ELF-1 (cell line): ENCODE results near the gene AJAP1.
A peak's percentile ranks its signal among the peaks of the same experiment; 100 is the strongest.

ENCODE experiments used
- DNase-seq: peaks from one replicate; pipeline ENCODE4 v3.0.0-alpha.2; 2016; ENCODE audit warnings: low read depth, low spot score

Gene AJAP1

GRCh38 chr1:4631321-4631720 lies 23.1 kb upstream of the AJAP1 start:
- no peak for DNase-seq

DNA sequence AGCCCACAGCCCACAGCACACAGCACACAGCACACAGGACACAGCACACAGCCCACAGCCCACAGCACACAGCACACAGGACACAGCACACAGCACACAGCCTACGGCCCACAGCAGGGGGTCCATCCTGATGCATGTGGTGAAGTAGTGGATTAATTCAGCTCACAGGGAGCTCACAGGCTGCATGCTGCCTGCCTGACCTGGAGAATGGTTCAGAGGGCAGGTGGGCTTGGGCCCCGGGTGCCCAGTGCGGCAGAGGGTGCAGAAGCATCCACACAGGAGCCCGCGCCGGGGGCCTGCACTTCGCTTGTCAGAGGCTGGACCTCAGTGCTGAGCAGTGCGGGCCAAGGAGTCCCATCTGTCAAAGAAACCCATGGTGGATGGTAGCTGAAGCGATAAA lies 21.1 kb upstream of the AJAP1 start:
- DNase-seq: no peak

- no peak for DNase-seq
Observed at GRCh38 chr1:4634156-4634792, 20.1 kb upstream of the AJAP1 start.

- peak; percentile 52 for DNase-seq
Observed at GRCh38 chr1:4634793-4635406, 19.5 kb upstream of the AJAP1 start.

DNA sequence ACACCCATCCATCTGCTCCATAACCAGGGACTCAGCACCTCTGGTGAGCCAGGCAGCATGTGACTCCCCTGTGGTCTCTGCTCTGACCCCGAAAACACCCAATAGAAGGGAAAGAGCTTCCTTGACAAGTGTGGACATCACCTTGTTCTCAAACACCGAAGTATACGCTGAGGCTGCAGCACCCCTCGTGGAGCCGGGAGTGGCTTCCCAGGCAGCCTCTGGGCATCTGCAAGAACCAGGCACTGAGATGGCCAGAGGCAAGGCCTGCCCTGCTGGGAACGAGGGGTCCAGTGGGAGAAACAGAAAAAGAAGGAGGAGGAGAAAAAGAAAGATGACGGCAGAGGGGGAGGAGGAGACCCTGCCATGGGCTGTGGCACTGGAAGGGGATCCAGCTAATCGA lies 18.2 kb upstream of the AJAP1 start:
- no peak for DNase-seq

DNA sequence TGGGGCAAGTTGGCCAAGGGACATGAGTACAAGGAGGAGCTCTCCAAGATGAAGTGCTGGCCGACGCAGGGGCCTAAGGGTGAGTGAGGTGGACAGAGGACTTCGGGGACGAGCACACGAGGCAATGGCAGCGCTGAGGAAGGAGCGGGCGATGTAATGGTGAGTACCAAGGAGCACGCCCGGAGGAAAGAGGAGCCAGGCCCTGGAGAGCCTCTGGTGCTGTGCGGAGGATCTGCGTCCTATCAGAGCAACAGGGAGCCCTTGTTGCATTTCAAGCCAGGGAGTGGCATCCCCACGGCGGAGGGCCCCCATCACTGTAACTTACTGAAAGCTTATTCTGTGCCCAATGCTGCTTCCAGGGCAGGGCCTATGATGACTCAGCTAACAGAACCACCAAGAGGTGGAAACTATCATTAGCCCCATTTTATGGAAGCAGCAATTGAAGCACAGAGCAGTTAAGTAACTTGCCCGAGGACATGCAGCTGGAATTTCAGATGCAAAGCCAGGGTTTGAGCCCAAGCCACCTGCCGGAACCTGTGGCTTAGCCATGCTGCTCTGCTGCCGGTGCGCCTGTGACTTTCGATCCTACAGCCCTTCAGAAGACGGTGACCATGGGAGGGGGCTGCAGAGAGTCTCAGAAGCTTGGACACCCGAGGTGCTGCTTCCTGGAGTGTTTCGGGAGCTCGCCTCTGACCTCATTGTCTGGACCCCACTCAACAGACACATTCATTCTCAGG lies 17.6 kb upstream of the AJAP1 start:
- peak; percentile 78 for DNase-seq

DNA sequence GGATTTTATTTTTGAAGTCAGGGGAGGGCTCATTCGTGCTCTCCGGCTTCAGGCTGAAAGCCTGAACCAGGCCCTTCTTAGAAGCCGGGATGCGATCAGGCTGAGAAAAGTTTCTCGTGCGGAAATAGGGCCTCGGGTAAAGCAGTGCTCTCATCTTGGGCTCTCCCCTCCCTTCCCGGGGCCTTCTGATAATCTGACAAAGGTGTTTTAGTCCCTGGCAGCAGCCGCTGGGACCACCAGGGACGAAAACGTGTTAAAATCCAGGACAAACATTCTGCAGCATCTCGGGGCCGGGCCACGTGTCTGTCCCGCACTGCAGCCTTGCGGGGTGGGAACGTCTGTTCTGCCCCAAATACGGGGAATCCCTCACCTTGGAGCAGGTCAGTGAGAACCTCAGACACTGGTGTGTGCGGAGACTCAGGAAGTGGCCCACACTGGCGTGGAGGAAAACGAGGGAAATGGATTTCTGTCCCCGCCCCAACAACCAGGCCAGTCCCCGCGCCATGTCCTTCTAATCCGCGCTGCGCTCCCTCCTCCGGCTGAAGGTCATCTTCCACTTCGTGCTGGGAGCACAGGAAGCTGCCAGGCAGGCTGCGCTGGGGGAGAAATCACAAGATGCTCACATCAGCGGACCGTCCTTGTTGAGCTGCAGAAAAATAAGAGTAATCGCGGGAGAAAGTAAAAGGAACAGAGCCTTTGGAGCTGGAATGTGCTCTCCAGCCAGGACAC lies 16.6 kb upstream of the AJAP1 start:
- peak; percentile 31 for DNase-seq

- DNase-seq: no peak
Observed at GRCh38 chr1:4638345-4638729, 16.1 kb upstream of the AJAP1 start.

DNA sequence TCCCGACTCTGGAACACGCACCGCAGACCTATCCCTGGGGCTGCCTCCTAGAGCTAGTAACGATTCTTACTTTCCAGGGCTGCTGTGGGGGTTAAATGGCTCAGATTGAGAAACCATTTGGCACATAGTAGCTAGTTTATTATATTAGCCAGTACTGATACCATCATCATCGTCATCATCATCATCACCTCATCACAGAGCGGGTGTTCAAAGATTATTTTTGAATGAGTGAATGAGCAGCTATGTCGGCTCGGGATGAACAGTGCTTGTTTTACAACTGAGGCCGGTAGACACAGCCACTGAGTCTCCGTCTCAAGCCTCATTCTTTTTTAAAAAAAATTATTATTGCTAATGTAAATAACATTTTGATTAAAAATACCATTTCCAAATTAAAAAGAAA lies 13.5 kb upstream of the AJAP1 start:
- no peak for DNase-seq

GRCh38 chr1:4647391-4647790 lies 7.0 kb upstream of the AJAP1 start:
- no peak for DNase-seq

DNA sequence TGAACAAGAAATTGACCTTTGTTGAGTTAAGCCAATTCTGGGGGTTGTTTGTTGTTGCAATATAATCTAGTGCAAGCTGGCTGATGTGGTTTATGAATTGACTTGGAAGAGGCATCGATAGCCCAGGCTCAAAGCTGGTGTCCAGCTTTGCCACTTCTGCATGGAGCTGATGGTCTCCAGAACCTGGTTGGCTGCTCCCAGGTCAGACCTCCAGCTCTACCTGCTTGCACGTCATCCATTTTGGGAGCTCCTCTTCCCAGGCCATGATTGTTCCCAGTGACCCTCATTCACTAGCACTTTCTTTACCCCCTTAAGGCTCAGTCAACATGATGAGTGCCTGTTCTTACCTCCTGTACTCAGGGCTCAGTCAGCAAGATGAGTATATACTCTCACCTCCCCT lies 5.8 kb upstream of the AJAP1 start:
- DNase-seq: no peak

DNA sequence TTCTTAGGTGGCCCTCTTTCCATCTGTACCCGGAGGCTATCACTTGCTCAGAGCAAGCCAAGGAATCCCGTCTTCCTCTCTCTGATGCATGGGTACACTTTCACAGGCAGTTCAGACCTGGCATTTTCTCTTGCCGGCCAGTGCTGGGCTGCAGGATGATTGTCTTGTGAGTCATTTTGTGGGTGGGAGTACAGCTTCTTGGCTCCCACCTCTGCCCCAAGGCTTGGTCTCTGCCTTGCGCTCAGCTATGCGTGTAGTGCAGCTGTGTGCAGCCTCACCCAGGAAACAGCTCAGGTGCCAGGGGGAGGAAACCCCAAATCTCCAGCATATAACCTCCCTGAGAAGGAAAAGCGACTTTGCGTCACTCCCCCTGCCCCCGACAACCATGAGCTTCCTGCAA lies 3.9 kb upstream of the AJAP1 start:
- DNase-seq: peak; percentile 86

DNA sequence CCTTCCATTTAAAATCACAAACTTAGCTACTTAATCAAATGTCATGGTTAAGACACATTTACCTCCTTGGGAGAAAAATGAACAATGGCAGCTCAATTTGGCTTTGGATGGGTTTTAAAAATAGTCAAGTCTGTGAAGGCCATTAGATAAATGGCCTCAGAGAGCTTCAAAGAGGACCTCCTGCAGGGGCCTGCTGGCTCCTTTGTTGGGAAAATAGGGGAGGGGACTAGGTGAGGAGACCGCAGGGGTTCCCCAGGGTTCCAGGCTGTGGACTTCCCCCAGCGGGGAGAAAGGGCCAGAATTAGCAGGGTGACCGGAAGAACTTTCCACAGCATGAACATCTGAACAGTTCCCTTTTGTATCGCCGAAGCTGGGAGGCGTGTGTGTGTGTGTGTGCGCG lies 3.4 kb upstream of the AJAP1 start:
- peak; percentile 54 for DNase-seq

GRCh38 chr1:4652631-4653327 lies 1.6 kb upstream of the AJAP1 start:
- peak; percentile 88 for DNase-seq

- peak; percentile 65 for DNase-seq
Observed at GRCh38 chr1:4653328-4653660, 1.1 kb upstream of the AJAP1 start.

GRCh38 chr1:4654764-4655673 lies 610 bp downstream of the AJAP1 start:
- DNase-seq: peak; percentile 18

DNA sequence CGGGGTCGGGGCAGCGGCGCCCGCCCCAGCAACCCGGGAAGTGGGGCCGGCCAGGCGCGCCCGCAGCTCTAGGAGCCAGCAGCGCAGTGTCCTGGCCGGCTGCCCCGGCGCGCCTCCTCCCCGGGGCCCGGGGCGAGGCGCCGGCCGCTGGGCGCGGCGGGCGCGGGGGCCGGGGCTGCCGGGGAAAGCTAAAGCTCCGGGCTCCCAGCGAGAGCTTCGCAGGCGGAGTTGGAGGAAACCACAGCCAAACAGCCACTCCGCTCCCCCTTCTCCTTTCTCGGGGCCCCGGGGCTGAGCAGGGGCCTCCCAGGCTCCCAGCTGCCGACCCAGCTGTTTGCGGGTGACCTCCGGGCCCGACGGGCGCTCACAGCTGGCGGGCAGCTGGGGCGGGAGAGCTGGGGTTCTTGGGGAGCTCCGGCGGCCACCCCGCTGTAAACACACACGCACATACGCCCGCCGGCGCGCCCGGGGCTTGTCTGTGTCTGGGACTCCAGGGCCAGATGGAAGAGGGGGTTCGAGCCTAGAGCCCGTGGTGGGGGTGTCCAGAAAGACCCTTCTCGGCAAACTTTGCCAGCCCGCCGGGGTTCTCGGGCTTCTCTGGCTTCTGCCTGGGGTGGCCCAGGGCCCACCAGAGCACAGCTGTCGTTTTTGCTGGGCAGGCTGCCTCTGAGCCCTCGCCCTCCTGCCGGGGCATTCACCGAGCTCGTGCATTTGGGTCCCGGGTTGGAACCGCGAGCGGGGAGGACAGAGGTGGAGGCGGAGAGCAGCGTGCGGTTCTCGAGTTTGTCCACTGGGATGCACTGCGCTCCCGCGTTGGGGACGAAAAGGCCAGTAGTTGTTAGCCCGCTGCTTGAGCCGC lies 1.5 kb downstream of the AJAP1 start:
- DNase-seq: peak; percentile 88

GRCh38 chr1:4656533-4657140 lies 2.2 kb downstream of the AJAP1 start:
- peak; percentile 18 for DNase-seq

DNA sequence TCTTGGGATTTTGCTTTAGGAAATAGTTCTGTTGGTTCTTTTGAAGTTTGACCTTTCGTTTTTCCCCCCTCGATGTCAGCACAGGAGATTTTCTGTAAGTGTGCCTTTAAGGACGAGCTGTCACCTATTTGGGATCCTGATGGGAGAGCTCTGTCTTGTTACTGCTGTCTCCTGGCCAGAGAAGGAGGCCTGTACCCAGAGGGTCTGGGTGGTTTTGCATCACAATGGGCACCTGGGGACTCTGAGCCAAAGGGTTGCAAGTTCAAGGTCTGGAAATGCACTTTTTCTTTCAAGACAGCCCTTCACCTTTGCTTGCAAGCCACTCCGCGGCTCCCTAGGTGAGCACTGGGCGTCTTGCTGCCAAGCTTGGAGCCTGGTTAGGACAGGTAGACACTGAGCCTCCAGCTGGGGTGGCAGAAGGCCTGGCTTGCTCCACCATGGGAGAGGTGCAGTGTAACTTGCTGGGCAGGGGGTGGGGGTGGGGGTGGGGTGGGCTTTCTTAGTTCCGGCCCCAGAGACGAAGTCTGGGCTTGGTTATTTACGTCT lies 2.9 kb downstream of the AJAP1 start:
- peak; percentile 59 for DNase-seq
